ENCODE results near the gene COPZ1.

Gene COPZ1

DNA sequence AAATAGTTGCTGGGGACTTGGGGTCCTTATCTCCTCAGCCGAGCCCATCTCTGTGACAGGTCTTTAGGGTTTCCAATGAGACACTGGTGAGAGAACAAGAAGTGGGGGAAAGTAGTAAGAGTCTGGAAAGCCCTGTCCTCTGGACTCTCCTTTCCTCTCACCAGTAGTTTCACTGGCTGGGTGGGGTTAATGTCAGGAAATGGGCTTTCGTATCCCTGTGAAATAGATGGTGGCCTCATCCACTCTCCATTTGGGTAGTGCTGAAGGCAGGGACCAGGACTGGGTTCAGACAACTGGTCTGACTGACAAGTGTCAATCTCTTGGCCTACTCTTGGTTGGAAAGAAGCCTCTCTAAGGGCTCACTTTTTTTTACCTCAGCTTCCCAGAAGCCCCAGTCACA is 52.1 kb downstream of the COPZ1 start:
- no peak for DNase-seq (ENCODE audit: low read depth in 2 of 2)

DNA sequence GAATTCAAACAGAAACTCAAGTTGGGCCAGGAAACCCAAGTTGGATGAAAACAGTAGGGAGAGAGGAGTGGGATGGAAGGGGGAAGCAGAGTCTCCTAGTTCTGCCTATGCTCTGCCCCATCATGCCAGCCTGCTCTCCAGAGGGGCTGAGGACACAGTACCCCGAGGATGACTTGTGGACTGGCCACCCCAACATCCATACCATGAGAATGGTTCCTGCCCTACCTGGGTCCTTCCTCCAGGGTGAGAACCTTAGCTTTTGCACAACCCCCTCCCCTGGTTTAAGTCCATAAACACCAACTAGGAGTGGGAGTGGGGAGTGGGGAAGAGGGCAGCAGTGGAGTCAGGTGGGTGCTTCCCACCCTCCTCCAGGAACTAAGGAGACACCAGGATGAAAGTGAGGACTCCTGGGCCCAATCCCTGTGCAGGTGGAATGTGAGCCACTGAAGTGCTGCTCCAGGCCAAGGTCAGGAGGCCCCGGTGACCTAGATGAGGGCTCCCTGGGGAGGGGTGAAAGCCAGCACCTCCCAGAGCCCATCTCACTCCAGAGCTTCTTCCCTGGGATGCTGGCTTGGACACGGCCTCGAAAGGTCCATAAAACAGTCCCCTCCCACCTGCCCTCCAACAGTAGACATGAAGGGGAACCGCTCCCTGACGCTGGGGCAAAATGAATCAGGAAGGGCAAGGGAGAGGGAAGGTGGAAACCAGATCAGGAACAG is 53.0 kb downstream of the COPZ1 start:
- no peak for DNase-seq (ENCODE audit: low read depth in 2 of 2)

DNA sequence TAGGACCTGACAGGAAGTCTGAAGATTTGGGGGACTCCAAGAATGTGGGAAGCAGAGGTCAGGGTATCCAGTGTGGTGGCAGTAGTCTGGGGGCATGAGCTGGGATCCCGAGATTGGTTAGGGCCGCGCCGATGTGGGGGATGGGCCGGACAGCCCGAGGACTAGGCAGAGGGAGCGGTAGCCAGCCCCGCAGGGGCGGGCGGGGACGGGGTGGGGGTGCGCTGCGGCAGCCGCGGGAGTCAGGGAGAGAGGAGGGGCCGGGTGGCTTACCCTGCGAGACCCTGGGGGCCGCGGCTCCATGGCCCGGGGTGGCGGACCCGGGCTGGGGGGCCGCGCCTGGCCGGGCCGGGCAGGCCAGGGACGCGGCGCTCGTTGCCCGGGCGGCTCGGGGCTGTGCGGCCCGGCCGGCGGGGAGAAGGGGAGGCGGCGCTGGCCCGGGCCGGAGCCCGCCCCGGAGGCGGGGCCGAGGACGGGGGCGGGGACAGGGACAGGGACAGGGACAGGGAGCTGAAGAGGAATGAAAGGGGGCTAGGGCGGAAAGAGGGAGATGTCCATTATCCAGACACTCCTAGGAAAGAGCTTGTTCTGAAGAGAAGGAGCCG is 54.0 kb downstream of the COPZ1 start:
- no peak for DNase-seq (ENCODE audit: low read depth in 2 of 2)

DNA sequence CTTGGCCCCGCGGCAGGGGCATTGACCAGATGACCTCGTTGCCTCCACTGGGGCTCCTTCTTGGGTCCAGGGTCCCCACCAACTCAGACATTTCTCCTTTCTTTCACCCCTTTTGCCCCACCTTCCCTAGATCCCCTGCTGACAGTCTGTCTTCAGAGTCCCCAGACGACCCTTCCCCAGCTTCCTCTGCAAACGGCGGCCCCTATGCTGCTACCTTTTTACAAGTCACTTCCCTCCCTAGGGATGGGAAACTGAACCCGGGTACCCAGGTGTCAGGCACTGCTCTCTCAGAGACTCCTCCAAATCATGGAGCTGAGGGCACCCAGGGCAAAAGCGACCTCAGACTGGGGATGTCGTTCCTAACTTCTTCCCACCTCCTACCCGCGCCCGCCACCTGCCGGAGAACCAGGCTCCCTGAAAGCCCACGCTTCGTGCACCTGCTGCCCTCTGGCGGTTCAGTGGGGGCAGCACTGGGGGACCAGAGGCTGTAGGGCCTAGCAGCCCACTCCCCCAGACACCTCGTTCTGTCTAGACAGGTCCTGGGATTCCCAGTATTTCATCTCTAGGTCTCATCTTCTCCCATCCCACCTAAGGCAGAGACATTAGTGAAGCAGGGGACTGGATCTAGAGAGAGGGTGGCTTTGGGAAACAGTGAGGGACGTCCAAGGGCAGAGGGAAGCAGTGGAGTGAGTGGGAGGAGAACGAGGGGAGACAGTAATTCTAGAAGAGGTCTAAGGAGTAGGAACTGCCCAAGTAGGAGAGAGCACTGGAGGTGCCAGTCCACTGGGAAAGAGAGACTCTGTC is 54.7 kb downstream of the COPZ1 start:
- DNase-seq (ENCODE audit: low read depth in 2 of 2) = peak; percentile 68 to 76

DNA sequence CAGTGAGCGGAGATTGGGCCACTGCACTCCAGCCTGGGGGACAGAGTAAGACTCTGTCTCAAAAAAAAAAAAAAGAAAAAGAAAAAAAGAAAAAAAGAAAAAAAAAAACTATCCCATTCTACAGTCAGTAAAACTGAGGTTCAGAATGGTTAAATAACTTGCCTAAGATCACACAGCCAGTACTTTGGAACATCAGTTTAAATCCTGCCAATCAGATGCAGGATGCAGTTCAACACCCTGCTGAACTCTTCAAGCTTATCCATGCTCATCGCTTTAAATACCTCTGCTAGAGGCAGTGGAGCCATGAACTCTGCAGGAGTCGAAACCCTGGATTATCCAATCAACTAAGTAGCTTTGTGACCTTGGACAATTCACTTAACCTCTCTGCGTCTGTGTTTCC is 56.2 kb downstream of the COPZ1 start:
- no peak for DNase-seq (ENCODE audit: low read depth in 2 of 2)

DNA sequence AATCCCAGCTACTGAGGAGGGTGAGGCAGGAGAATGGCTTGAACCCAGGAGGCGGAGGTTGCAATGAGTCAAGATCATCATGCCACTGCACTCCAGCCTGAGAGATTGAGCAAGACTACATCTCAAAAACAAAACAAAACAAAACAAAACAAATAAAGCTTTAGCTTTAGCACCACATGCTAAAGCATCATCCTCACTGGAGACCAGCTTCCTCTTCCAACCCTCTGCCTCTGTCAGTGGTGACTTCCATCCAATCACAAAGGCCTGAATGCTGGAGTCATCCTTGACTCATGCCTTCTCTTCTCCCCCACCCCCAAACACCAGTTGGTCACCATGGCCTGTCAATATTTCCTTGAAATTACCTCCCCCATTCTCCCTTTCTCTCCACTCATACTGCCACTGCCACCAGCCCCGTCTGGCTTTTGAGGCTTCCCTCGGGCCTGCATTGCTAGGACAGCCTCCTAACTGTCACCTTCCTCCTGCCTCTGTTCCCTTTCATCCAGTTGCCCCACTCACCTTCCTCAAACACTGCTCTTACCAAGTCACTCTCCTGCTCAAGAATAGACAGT is 58.2 kb downstream of the COPZ1 start:
- no peak for DNase-seq (ENCODE audit: low read depth in 2 of 2)

DNA sequence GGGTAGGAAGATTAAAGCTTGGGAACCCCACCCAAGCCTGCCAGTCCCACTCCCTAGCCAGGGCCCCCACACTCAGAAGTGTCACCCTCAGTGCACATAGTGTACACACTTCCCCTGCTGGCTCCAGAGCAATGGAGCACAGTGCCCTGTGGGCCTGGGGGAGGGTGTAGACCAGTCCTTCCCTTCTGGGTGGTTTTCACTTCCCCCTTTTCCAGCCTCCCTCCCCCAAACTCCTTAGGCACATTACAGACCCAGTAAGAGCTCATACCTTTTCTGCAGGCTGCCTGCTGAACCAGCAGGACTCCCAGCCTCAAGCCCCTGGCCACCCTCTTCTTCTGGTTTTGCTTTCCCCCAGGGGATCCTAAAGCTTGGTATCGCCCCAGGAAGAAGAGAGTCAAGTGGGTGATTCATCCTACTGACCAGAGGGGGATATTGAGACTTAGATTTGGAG is 59.7 kb downstream of the COPZ1 start, which contains the start of gene ZNF385A:
Gene ZNF385A (minus strand): TSS at position 143 of the 451 bp plus-strand sequence. CDS start 219 bp downstream, outside the sequence.
- DNase-seq (ENCODE audit: low read depth in 2 of 2) = no peak

DNA sequence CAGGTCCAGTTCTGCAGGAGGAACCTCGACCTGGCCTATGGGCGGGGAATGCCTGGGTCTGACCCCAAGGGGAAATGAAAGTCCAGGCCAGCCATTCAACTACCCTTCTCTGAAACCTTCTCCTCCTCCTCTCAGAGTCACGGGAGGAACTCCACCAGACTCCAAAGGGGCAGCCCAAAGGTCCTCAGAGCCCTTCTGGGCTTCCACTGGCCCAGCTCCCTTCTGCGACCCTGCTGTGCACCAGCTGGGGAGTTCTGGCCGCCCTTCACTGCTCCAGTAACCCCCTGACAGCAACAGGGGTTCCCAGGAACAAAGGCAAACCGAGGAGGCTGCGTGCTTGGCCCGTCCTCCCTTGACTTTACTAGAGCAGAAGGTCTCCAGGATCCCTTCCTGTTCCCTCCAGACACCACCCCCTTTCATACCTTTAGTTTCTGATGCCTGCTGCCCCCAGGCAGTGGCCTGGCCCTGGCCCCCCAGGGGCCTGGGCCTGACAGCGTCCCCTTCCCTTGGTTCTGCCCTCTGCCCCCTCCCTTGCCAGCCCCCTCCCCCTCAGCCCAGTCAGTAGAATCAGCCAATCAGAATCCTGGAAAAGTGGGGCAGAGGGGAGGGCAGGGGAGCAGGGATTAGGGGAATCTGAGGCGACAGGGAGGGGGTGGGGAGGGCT is 60.5 kb downstream of the COPZ1 start:
- DNase-seq (ENCODE audit: low read depth in 2 of 2) = no peak

DNA sequence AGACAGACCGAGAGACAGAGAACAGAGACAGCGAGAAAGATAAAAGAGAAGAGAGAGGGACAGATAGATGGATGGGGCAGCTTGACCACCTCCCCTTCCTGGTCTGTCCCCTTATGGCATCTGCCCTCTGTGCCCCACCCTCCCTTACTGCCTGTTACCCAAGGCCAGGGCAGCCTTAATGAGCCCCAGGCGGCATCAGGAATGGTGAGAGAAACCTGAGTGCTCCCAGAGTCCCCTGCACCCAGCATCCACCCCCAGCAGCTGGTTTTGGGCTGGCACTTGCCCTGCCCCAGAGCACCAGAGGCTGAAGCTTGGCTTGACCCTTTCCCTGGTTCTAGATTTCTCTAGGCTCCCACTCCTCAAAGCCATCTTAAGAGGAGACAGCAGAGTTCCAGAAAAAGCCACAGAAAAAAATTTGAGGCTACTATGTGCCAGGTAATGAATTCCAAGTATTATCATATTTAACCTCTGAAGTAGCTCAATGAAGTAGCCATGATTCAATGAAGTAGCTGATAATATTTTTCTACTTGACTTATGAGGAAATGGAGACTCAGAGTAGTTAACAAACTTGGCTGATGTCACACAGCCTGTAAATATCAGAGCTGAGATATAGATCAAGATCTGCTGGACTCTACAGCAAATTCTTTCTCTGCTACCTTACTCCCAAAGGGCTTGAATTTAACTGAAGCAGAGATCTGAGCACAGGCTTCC is 61.6 kb downstream of the COPZ1 start:
- DNase-seq (ENCODE audit: low read depth in 2 of 2) = no peak

DNA sequence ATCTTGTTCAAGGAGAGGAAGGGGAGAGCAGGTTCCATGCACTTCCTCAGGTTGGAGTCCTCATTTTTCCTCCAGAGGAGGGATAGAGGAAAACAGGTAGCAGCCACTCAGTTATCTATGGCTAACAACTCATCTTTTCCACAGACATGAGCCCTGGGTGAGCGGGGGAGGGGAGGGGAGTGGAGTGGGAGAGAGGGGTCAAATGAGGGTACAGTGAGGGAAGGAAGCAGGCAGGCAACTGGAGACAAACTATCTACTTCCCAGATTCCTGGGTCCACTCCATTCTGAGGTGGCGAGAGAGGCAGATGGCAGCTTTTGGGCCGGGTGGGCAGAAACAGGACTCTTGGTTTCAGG is 62.2 kb downstream of the COPZ1 start:
- no peak for DNase-seq (ENCODE audit: low read depth in 2 of 2)

DNA sequence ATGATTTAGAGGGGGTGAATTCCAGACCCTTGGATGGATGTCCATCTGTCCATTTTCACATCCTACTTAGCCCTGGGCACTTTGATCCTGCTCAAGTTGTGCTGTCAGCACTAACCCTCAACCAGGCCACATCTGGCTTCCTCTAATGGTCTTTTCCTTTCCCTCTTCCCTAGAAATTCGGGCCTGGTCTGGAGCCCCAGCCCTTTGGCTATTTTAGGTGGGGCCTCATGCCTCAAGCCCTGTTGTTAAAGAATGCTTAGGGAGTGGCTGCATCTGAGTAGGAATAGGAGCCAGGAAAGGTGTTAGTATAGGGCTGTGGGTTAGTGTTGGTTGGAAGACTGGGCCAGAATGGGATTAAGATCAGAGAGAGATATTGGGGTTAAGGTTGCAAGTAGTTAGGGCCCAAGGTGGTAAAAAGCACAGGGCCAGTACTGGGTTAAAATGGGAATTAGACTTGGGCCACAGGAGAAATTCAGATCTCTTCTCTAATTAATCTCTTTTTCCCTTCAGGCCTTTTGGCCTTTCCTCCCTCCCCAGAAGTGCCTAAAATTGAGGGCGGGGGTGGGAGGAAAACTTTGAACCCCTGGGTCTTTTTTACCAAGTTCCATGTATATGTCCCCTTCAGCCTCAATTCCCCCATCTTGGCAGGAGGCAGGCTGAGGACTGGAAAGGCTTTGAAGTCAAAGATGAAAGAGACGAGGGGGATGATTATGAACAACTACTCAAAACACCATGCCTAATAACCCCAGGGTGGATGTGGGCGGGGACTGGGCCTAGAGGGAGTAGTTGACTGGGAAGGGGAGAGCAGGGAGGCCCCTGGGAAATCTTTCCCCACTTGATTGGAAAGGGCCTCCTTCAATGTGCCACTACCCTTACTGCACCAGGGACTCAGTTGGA is 63.6 kb downstream of the COPZ1 start:
- no peak for DNase-seq (ENCODE audit: low read depth in 2 of 2)

DNA sequence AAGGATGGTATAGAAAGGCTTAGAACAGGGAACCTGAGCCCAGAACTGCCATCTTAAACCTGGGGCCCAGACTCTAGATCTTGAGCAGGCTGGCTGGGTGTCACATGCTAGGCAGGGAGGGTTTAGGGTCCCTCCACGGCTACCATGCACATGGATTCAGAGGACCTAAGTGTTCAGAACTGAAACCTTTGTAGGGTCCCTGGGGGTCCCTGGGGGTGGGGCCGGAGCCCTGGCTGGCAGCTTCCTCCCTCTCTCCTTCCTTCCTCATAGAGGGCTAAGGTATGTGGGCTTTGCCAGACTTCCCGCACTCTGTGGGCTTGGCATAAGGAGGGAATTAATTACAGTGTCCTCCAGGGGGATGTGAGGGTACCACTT is 64.2 kb downstream of the COPZ1 start:
- no peak for DNase-seq (ENCODE audit: low read depth in 2 of 2)

DNA sequence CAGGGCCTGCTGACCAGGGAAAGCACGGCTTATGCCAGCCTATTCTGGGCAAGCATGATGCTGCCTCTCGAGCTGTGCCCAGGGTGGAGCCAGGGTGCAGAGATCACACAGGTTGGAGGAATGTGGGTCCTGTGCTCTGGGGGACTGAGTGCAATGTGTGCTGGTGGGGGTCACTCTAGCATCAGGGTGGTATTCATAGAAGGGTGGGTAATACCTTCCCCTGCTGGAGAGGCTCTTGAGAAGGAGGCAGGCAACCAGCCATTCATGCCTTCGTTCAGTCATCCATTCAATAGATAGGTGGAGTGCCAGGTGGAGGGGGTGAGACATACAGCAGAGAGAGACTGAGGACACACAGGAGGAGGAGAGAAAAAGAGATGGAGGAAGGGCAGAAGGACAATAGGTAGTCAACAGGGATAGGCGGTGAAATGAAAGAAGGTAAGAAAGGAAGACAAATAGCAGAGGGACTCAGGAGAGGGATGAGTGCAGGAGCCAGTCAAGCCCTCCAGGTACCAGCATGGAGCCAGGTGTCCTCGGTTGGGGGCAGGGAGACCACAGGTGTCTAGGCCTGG is 64.8 kb downstream of the COPZ1 start:
- DNase-seq (ENCODE audit: low read depth in 2 of 2) = no peak

DNA sequence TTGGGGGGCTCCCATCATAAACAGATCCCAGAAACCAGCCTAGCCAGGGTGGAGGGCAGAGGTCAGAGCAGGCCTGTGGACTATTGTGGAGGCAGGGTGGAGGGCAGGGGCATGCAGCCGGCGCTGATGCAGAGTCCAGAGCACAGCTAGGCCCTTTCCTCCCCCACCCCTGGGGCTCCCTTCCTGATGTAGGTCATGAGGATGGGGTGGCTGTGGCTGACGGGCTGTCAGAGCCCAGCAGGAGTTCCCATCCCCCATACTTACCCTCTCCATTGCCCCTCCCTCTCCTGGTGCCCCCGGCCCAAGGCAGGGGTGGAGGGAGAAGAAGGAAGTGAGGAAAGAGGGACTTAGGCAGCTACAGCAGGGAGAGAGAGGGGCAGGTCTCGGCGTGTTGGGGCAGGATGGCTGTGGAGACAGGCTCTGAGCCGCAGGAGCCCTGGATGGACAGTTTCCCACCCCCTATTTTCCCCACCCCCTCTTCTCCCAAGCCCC is 65.3 kb downstream of the COPZ1 start:
- DNase-seq (ENCODE audit: low read depth in 2 of 2) = no peak

DNA sequence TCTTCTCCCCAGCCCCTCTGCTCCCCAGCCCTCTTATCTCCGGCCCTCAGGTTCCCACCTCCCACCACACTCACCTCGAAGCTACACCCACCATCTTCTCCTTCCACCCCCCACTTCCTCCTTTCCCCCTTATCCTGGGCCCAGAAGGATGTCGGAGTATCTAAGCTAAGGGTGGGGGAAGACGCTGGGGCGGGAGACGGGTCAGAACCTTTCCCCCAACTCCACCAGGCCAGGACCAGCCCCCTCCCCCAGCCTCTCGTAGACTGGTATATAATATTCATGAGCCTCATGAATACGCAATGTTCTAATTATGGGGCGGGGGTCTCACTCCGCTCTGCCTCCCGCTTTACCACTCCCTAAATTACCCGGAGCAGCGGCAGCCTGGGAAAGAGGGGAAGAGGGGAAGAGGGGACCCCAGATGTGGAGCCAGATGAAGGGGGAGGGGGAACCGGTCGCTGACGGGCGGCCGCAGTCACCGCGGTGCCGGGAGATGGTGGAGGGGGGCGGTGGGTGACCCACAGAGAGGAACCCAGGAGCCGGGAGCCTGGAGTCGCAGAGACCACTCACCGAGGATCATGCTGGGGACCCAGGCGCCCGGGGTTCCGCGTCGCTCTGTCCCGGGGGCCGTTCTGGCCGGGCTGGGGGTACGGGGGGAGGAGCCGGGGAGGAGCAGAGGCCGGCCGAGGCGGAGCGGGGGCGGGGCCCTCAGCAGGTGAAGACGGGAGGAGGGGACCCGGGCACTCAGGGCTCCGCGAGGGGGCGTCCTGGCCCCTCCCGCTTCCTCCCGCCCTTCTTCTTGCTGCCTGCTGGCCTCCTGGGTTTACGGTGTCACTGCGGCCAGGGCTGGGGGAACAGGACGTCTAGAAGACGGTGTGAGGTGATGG is 66.0 kb downstream of the COPZ1 start:
- peak; percentile 40 to 71 for DNase-seq (ENCODE audit: low read depth in 2 of 2)

DNA sequence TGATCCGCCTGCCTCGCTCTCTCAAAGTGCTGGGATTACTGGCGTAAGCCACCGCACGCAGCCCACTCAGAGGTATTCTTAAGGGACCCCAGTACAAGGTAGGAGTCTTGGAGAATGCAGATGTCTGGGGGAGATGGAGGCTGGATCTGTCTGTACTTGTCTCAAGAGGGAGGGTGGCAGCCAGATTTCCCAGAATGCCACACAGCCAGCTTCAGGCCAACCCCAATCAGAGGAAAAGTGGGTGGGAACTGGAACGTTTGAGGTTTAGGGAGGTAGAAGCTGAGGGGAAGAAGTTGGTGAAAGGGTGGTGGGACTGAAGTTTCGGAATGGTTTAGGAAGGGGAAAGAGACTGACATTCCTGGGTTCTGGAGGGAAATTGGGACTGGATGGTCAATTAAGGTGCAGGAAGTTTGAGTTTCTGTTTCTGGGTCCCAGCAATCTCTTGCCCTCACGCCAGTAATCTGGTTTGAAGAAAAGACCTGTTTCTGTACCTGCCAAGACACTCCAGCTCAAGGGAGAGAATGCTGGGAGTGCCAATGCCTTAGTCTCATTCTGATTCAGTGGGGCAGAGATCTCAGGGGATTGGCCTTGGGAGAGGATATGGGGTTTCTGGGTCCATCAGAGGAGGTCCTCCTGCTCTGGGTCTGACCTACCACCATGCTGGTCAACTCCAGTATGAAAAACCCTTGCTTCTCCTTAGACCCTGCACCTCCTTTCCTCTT is 67.7 kb downstream of the COPZ1 start:
- no peak for DNase-seq (ENCODE audit: low read depth in 2 of 2)

DNA sequence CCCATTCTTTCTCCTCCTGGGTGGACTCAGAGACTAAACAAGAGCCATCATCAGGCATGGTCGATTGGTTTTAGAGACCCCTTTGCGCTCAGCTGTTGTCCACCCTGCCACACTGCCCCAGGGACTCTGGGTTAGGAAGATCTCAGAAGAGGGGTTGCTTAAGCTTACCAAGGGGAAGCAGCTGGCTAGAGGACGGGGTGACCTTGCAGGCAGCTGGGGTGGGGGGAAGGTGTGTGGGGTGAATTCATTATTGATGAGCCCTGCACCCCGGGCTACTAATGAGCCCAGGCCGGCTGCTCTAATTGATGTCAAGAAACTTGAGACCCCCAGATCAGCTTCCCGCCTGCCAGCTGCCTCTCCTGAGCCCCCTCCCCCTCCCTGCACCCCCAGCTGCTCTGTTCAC is 68.3 kb downstream of the COPZ1 start:
- no peak for DNase-seq (ENCODE audit: low read depth in 2 of 2)

DNA sequence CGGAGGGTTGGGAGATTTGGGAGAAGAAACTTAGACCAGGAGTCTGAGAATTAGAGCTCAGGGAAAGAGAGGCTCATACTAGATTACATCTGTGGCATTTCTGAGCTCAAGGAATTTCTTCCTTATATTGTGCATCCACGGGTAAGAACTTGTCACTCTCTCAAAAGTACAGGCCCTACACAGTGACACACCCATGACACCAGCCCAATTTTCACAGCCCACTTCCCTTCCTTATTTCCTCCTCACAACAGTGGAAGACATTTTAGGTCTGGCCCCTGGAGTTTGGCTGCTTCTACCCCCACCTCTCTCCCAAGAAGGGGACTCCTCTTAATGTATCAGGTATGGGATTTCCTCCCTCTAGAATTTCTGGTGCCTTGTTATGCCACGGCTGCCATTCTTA is 68.8 kb downstream of the COPZ1 start:
- DNase-seq (ENCODE audit: low read depth in 2 of 2) = no peak

Data from stimulated activated CD8-positive, alpha-beta memory T cell treated with anti-CD3 and anti-CD28 coated beads, Interleukin-7, amount 100 ng/mL, for 4 hours (primary cell).